ENCODE measurements around the gene AGTPBP1. TPM values are rescaled to one million over a fixed set of nuclear protein-coding genes. Genes with fewer than 3 reads are reported as not detected.
A peak's percentile ranks its signal among the peaks of the same experiment; 100 is the strongest.

AGTPBP1 gene
- total and polyA plus RNA-seq, 2 of the 8 experiments (the other 6 are each of a cell fraction or from before 2014, with no cell fraction given): 13.4 to 65.2 TPM

- Histone ChIP-seq H3K4ac (replicated peaks; ENCODE audit: insufficient read length, low read depth, low read length) (no peak overlapping the region), H3K56ac (replicated peaks; ENCODE audit: insufficient read length, low read depth, low read length) (no peak overlapping the region), H3K4me3 (ENCODE audit: extremely low read depth in 1 of 4, insufficient read depth in 2 of 4, low read depth in 3 of 4, low read length in 4 of 4) (no peak overlapping the region), H3K27ac (ENCODE audit: low read depth, low read length) (no peak overlapping the region), H4K8ac (ENCODE audit: extremely low read depth, insufficient read depth, low read length) (no peak overlapping the region), H2BK15ac (ENCODE audit: low read length) (no peak overlapping the region), H2BK20ac (ENCODE audit: low read length) (no peak overlapping the region), H3K23me2 (ENCODE audit: low read depth, low read length) (no peaks in the 10 kb centered on the region), H2BK12ac (ENCODE audit: low read depth, low read length) (0 out of 2 replicates have a peak overlapping the region, but pooled peaks have one; percentile 20), H3K18ac (ENCODE audit: extremely low read depth, low read length) (no peak overlapping the region), H4K91ac (replicated peaks; ENCODE audit: insufficient read length, low read length) (no peak overlapping the region), H2AFZ (ENCODE audit: low read length) (no peak overlapping the region), H3K23ac (ENCODE audit: insufficient read length) (no peak overlapping the region), H4K5ac (ENCODE audit: insufficient read length, low read depth, low read length) (no peak overlapping the region), H2BK120ac (replicated peaks; ENCODE audit: low read depth, low read length) (no peak overlapping the region), H3K9ac (replicated peaks in 1 of 4; ENCODE audit: extremely low read depth in 1 of 4, low read depth in 3 of 4, low read length in 3 of 4) (no peak overlapping the region), H3K9me3 (ENCODE audit: insufficient read depth in 2 of 2, low read depth in 1 of 2, low read length in 1 of 2) (no peaks in the 10 kb centered on the region), H3K4me1 (replicated peaks in 1 of 4; ENCODE audit: control insufficient read depth in 3 of 4, insufficient read depth in 4 of 4, low read length in 3 of 4) (peaks cover 0 to 8% (median 0%) of the 10 kb centered on the region in 4 experiments; a peak in 1 of 7 replicates), H4K20me1 (replicated peaks in 1 of 2; ENCODE audit: control insufficient read depth in 1 of 2, insufficient read depth in 2 of 2, low read length in 2 of 2) (no peaks in the 10 kb centered on the region), H3K4me2 (ENCODE audit: insufficient read depth in 1 of 2, low read depth in 2 of 2, low read length in 2 of 2) (no peak overlapping the region), H3K36me3 (ENCODE audit: control insufficient read depth in 2 of 4, insufficient read depth in 4 of 4, low read length in 3 of 4) (no peaks in the 10 kb centered on the region), H2BK5ac (ENCODE audit: low read depth, low read length) (no peak overlapping the region), H3K79me1 (ENCODE audit: low read depth, low read length) (0 out of 2 replicates have a peak, but pooled peaks cover 2% of the 10 kb centered on the region), H3K27me3 (replicated peaks in 1 of 4; ENCODE audit: control insufficient read depth in 3 of 4, extremely low read depth in 1 of 4, insufficient read depth in 3 of 4, low read length in 3 of 4) (no peaks in the 10 kb centered on the region), H2AK5ac (ENCODE audit: low read depth, low read length) (no peak overlapping the region), H3K79me2 (ENCODE audit: control insufficient read depth in 1 of 2, insufficient read depth in 2 of 2, low read length in 2 of 2) (no peaks in the 10 kb centered on the region), H3K14ac (ENCODE audit: insufficient read length) (no peak overlapping the region)
- TF ChIP-seq PHF8 (conservative IDR thresholded peaks at IDR 0.05; ENCODE audit: low read depth, low read length) (no peak), MAX (IDR thresholded peaks at IDR 0.05) (no peak), POU5F1 (IDR thresholded peaks at IDR 0.05; ENCODE audit: low read depth, low read length) (no peak), NRF1 (IDR thresholded peaks at IDR 0.05; ENCODE audit: low read depth, low read length) (no peak), SIN3A (conservative IDR thresholded peaks at IDR 0.05 in 1 of 2, IDR thresholded peaks at IDR 0.05 in 1 of 2; ENCODE audit: low read depth in 1 of 2, low read length in 2 of 2) (no peak), USF2 (IDR thresholded peaks at IDR 0.05; ENCODE audit: low read length) (no peak), RAD21 (IDR thresholded peaks at IDR 0.05 in 1 of 2, conservative IDR thresholded peaks at IDR 0.05 in 1 of 2; ENCODE audit: low read depth in 2 of 2, low read length in 2 of 2) (peak; percentile 19 to 25; a peak in 3 of 4 replicates), FOSL1 (IDR thresholded peaks at IDR 0.05; ENCODE audit: insufficient read depth, low read depth, low read length) (no peak), TEAD4 (IDR thresholded peaks at IDR 0.05; ENCODE audit: low read depth, low read length) (peak; percentile 82), POLR2A (IDR thresholded peaks at IDR 0.05; ENCODE audit: control extremely low read depth in 1 of 2, low read depth in 2 of 2, low read length in 2 of 2) (no peak), GTF2F1 (IDR thresholded peaks at IDR 0.05; ENCODE audit: borderline replicate concordance, low read depth, low read length) (no peak), RBBP5 (IDR thresholded peaks at IDR 0.05; ENCODE audit: borderline replicate concordance, low read depth, low read length) (no peak), JUND (IDR thresholded peaks at IDR 0.05; ENCODE audit: low read length) (no peak)
- 76% methylated on average over 1 of the region's 1 CpG; no CpG with 5 or more reads in 1 of the 2 experiments for WGBS, 2 experiments (ENCODE audit: extremely low coverage in 1 of 2, insufficient coverage in 1 of 2, insufficient read length in 1 of 2, insufficient replicate concordance in 2 of 2, low coverage in 1 of 2, low lambda C conversion rate in 2 of 2, missing lambda C conversion rate in 1 of 2)
- ChIA-PET CTCF (ENCODE audit: partially characterized antibody) (interaction anchor here (1.0 to 1.3 kb wide), 2 partner anchors 12 to 25 kb away, joined by 3 read pairs; no protein-coding TSS in a partner anchor), POLR2A (ENCODE audit: partially characterized antibody) (no interaction called here)
- FAIRE-seq (no peak), DNase-seq (ENCODE audit: low read depth in 1 of 2, low spot score in 2 of 2) (no peak)
Observed at GRCh38 chr9:85543196-85543595, 198.6 kb downstream of the AGTPBP1 start.

Data from H1 (cell line).